GM12864 (cell line): ENCODE results near the gene OSM.

Experiments used
- DNase-seq: peaks from one replicate; pipeline ENCODE4 v3.0.0-alpha.2; 2011; ENCODE audit warnings: low read depth
- H3K4me3 ChIP-seq: 2 replicates; pipeline ENCODE4 v1.5.1; 2011; ENCODE audit warnings: mild to moderate bottlenecking, low read depth, low read length, control low read depth
- CTCF ChIP-seq: IDR thresholded peaks from 2 replicates; pipeline ENCODE4 v1.5.1; 2011; ENCODE audit warnings: low read depth, mild to moderate bottlenecking, moderate library complexity, low read length, control low read depth, inconsistent platforms; ENCODE audit errors: missing control alignments

The OSM gene

GRCh38 chr22:30305519-30305905 lies 38.9 kb upstream of the OSM start:
- H3K4me3 ChIP-seq = peak overlapping the region; percentile 34
- no peak for TF ChIP-seq CTCF
- peak; percentile 67 for DNase-seq

GRCh38 chr22:30304495-30305244 lies 38.0 kb upstream of the OSM start:
- DNase-seq = no peak
- no peak for TF ChIP-seq CTCF
- H3K4me3 ChIP-seq = no peak overlapping the region; the same call in 1 of the 2 replicates

- no peak for TF ChIP-seq CTCF
- DNase-seq = no peak
- H3K4me3 ChIP-seq = no peak overlapping the region
Observed at GRCh38 chr22:30302810-30303138, 36.1 kb upstream of the OSM start.

GRCh38 chr22:30301995-30302809 lies 35.6 kb upstream of the OSM start:
- no peak overlapping the region for H3K4me3 ChIP-seq
- no peak for TF ChIP-seq CTCF
- no peak for DNase-seq

- TF ChIP-seq CTCF = no peak
- no peak overlapping the region for H3K4me3 ChIP-seq
- DNase-seq = no peak
Observed at GRCh38 chr22:30299322-30299721, 32.7 kb upstream of the OSM start.

- no peak for DNase-seq
- H3K4me3 ChIP-seq = no peak overlapping the region
- no peak for TF ChIP-seq CTCF
Observed at GRCh38 chr22:30297991-30298701, 31.5 kb upstream of the OSM start.
